Tibial nerve (tissue), 4 donors: ENCODE results near the gene LRSAM1.

Source experiments
- EP300 ChIP-seq, 2 donors: sonication (generic); formaldehyde crosslinking; IDR thresholded peaks; one replicate each; pipeline ENCODE4 v1.6.1; 2017; ENCODE audit warnings: antibody characterized with exemption in 2 of 2, mild to moderate bottlenecking in 1 of 2
- POLR2A ChIP-seq, 2 donors: fragments of 450-650 bp; IDR thresholded peaks; one replicate each; pipeline ENCODE4 v1.6.1; 2017; ENCODE audit warnings: antibody characterized with exemption in 2 of 2, mild to moderate bottlenecking in 2 of 2, moderate library complexity in 2 of 2
- TF ChIP-seq, protein P1 (sequence below), 5 experiments: fragments of 200-600 bp in 3 of 5; fragments of 450-650 bp in 2 of 5; sonication (generic) in 3 of 5; IDR thresholded peaks; one replicate each; pipeline ENCODE4 v1.5.1; 2016 to 2019; ENCODE audit warnings: antibody characterized with exemption in 5 of 5, mild to moderate bottlenecking in 3 of 5, moderate library complexity in 2 of 5

- TF ChIP-seq POLR2A (IDR thresholded peaks at IDR 0.05) (no peak), EP300 (IDR thresholded peaks at IDR 0.05) (no peak)
- TF ChIP-seq, protein P1, sequence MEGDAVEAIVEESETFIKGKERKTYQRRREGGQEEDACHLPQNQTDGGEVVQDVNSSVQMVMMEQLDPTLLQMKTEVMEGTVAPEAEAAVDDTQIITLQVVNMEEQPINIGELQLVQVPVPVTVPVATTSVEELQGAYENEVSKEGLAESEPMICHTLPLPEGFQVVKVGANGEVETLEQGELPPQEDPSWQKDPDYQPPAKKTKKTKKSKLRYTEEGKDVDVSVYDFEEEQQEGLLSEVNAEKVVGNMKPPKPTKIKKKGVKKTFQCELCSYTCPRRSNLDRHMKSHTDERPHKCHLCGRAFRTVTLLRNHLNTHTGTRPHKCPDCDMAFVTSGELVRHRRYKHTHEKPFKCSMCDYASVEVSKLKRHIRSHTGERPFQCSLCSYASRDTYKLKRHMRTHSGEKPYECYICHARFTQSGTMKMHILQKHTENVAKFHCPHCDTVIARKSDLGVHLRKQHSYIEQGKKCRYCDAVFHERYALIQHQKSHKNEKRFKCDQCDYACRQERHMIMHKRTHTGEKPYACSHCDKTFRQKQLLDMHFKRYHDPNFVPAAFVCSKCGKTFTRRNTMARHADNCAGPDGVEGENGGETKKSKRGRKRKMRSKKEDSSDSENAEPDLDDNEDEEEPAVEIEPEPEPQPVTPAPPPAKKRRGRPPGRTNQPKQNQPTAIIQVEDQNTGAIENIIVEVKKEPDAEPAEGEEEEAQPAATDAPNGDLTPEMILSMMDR (IDR thresholded peaks at IDR 0.05), result no peak
These were observed 37.6 kb downstream of the LRSAM1 start for GRCh38 chr9:127488946-127489345.
